Stimulated activated CD4-positive, alpha-beta T cell treated with anti-CD3 and anti-CD28 coated beads, Interleukin-15, amount 100 ng/mL, for 48 hours (primary cell): ENCODE measurements around the gene ZMIZ1.

Source experiments
- DNase-seq, 2 donors: peaks; one replicate each; pipeline ENCODE4 v3.0.0-alpha.2; 2020; ENCODE audit warnings: low read depth in 2 of 2

ZMIZ1 gene

GRCh38 chr10:79229071-79229541, 160.3 kb downstream of the ZMIZ1 start:
- no peak for DNase-seq

DNA sequence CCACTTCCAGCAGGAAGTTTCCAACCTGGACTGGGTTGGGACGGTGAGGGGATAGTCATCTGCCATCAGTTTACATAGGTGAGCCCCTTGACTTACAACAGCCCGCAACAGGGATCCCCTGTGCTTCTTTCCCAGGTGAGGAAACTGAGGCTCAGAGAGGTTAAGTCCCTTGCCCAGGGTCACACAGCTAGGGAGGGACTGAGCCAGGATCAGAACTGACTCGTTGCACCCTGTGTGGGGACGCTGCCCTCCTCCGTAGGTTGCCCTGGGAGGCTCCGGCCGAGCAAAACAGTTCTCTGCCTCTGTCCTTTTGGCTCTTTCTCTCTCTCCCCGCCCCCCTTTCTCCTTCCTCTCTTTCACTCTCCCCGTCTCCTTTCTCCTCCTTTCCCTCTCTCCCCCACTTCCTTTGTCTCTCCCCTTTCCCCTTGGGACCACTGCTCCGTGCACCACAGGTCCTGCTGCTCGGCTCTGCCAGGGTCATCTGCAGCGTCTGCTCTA, 161.1 kb downstream of the ZMIZ1 start:
- no peak for DNase-seq

GRCh38 chr10:79230328-79230830, 161.6 kb downstream of the ZMIZ1 start:
- DNase-seq, result no peak

- no peak for DNase-seq
Measured at GRCh38 chr10:79230850-79231249, 162.1 kb downstream of the ZMIZ1 start.

- no peak for DNase-seq
Measured at GRCh38 chr10:79231908-79232307, 163.1 kb downstream of the ZMIZ1 start.

DNA sequence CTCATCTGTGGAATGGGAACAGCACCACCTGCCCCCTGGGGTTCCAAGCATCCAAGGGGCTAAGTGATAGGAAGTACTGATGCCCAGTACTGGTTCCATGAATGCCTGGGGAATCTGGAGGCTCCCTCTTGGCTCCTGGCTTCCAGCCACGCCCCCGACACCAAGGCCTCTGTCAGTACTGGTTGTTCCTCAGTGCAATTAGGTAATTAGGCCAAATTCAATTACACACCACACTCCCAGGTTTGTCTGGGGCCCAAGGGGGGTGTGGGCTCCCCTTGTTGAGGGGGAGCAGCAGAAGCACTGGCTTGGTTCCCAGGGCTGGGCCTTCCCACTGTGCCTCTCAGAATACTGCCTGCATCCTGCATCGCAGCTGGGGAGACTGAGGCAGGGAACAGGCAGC, 164.1 kb downstream of the ZMIZ1 start:
- DNase-seq, result no peak

- no peak for DNase-seq
Measured at GRCh38 chr10:79234391-79235315, 165.9 kb downstream of the ZMIZ1 start.

DNA sequence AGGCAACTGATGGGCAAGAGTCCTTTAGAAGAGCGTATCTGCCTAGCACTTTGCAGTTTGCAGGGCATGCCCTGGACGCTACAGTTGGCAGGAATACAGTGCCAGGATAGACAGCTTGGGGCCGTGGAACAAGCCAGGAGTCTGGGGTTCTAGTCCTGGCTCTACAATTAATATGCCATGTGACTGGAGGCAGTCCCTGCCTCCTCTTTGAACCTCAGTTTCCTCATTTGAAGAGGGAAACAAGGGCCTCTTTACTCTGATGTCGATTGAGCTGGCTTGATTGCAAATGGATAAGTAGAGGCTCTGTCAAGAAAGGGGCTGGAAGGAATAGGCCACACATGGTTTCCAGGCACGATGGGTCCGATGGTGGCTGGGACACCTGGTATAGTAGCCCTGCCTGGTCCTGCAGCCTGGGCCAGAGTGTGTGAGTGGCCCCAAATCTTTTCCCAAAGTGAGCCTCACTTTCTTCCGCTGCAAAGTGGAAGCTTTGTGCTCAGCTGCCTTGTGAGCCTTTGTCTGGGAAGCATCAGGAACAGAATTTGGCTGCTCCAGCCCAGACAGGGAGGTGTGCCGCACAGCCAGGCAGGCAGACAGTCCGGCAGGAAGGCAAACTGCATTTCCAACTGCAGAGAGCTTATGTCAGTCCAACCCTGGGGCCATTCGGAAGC, 167.1 kb downstream of the ZMIZ1 start:
- DNase-seq, result no peak

GRCh38 chr10:79236433-79236765, 167.6 kb downstream of the ZMIZ1 start:
- no peak for DNase-seq

GRCh38 chr10:79237454-79238157, 168.8 kb downstream of the ZMIZ1 start:
- no peak for DNase-seq

- DNase-seq, result no peak
Measured at GRCh38 chr10:79238158-79238520, 169.4 kb downstream of the ZMIZ1 start.

DNA sequence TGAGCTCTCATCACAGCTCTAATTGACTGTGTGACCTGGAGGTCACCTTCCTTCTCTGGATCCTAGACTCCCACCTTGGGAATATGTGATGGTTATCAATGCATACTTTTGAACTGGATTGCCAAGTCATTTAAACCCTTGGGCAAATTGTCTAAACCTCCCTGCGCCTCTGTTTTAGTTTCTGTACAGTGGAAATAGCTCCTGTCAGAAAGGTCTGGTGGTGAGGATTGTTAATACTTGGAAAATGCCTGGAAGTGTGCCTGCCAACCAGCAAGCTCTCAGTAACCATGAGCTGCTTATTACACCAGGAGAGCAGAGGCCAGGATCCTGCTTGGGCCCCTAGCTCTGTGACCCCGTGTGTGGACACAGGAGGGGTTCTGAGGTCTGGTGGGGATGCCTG, 169.8 kb downstream of the ZMIZ1 start:
- DNase-seq, result no peak

GRCh38 chr10:79239275-79239779, 170.6 kb downstream of the ZMIZ1 start:
- peak in 1 of 2 donors; percentile 36 for DNase-seq

GRCh38 chr10:79239924-79240581, 171.3 kb downstream of the ZMIZ1 start:
- no peak for DNase-seq

DNA sequence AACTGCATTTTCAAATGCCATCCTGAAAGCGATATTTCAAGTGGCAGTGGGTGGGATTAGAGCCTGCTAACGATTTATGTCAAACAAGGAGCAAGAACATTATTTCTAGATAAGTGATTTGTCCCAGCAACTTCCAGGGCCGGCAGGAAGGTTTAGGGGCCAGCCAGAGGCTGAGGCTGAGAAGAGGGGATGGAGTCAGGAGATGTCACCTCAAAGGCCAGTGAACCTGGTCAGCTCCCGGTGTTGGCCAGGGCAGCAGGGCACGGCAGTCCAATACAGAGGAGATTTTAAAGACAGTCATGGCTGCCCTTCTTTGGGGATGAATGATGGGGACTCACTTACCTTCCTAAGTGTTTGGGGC, 172.8 kb downstream of the ZMIZ1 start:
- no peak for DNase-seq

DNA sequence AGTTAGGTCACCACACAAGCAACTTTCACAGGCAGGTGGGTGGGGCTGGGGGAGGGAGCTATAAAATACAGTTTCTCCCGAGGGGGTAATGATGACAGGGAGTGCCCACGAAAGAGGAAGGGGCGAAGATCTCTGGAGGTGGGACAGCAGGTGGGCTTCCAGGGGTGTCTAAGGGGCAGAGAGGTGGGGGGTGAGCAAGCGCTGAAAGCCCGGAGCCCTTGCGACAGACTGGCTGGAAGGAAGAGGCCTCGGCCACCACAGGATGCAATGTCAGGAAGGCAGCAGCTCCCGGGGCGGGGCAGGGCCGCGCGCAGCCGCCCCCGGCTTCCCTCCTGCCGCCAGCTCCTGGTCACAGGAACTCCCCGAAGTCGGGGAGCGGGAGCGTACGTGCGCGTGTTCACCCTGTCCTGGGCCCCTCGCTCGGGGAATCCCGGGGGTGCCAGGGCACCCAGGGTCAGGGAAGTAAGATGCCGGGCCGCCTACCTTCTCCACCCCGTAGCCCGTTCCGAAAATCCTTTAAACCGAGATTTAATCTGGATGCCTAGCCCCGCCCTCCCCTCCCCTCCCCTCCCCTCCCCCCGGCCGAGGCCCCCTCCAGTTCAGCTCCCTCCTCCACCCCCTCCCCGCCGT, 173.3 kb downstream of the ZMIZ1 start:
- DNase-seq, result peak; percentile 51 to 68

- DNase-seq, result peak; percentile 56 to 62
Measured at GRCh38 chr10:79242620-79243152, 173.9 kb downstream of the ZMIZ1 start.

DNA sequence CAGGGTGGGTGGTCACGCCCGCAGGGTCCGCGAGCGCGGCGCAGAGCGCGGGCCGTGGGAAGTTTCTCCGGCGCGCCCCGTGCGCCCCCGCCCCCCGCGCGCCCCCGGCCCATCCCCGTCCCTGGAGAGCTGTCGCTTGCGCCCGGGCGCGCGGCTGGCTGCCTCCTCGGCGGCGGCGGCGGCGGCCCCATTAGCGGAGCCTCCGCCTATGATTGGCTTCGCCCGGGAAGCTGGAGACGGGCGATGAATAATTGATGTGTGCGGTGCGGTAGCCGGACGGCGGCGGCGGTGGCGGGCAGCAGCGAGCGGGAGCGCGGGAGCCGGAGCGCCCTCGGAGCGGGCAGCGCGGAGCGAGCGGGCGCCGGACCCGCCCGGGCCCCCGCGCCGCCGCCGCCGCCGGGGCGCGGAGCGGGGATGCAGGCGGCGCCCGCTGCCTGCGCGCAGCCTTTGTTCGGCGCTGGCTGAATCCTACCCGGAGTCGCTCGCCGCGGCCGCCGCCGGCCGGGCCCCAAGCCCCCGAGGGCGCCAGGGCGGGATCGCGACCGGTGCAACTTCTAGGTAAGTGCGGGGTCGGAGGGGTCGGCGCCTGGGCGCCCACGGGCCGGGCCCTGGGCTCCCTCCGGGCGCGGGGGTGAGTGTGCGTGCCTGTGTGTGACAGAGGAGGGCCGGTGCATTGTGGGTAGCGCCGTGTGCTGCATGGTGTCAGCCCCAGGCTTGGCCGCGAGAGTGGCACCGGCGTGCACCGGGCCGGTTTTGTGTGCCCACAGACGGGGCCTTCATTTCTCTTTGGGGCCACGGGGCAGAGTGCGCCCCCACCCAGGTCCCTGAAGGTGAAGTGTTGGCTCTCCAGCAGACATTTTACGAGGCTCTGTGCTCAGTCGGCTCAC, 174.7 kb downstream of the ZMIZ1 start:
- peak; percentile 54 to 70 for DNase-seq

DNA sequence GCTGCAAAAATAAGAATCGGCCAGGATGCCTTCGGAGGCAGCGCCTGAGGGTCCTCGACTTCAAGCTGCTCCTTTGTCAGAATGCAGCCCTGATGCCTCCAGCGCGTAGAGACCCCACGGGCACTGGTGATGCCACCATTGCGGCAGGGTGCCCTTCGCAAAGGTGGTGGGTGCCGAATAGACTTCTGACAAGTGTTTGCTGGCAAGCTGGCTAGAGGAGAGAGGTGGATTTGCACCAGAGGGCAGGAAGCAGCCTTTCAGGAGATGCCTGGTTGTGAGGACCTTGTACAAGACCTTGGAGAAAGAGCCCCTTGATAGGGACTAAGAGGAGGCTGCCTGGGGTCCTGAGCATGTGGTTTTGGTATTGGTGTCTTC, 175.3 kb downstream of the ZMIZ1 start:
- no peak for DNase-seq
